ENCODE measurements around the gene KRT26. TPM values are rescaled to one million over a fixed set of nuclear protein-coding genes. Genes with fewer than 3 reads are reported as not detected.

Gene KRT26
- total RNA-seq = not detected in 2 replicates

GRCh38 chr17:40772101-40772500 lies at the start of gene KRT26:
TSS of gene KRT26 (minus strand) at chr17:40772201. CDS start at chr17:40772113, 88 bp downstream.
- Histone ChIP-seq H3K36me3 (ENCODE audit: control insufficient read depth, insufficient read depth, low read length) (no peaks in the 10 kb centered on the region), H3K27me3 (ENCODE audit: control insufficient read depth, insufficient read depth, low read length) (no peaks in the 10 kb centered on the region), H3K4me3 (ENCODE audit: low read depth, low read length) (no peak within 1 kb of the TSS)
- DNase-seq (ENCODE audit: low read depth) (no peak), FAIRE-seq (no peak)
- TF ChIP-seq CTCF (IDR thresholded peaks at IDR 0.05; ENCODE audit: insufficient read depth, low read length, severe bottlenecking) = no peak

GRCh38 chr17:40821536-40821935 lies 49.5 kb upstream of the KRT26 start:
- peaks cover 3% of the 10 kb centered on the region for H3K36me3 ChIP-seq (ENCODE audit: control insufficient read depth, insufficient read depth, low read length)
- no peak overlapping the region for H3K4me3 ChIP-seq (ENCODE audit: low read depth, low read length)

GRCh38 chr17:40820228-40820838 lies 48.3 kb upstream of the KRT26 start:
- FAIRE-seq = no peak
- no peak for TF ChIP-seq CTCF (IDR thresholded peaks at IDR 0.05; ENCODE audit: insufficient read depth, low read length, severe bottlenecking)
- H3K4me3 ChIP-seq (ENCODE audit: low read depth, low read length) = no peak overlapping the region

More at GRCh38 chr17:40821536-40821935, 49.5 kb upstream of the KRT26 start:
- no peak for TF ChIP-seq CTCF (IDR thresholded peaks at IDR 0.05; ENCODE audit: insufficient read depth, low read length, severe bottlenecking)
- FAIRE-seq (no peak), DNase-seq (ENCODE audit: low read depth) (no peak)
- no peaks in the 10 kb centered on the region for H3K27me3 ChIP-seq (ENCODE audit: control insufficient read depth, insufficient read depth, low read length)

GRCh38 chr17:40819528-40820125 lies 47.6 kb upstream of the KRT26 start:
- FAIRE-seq (no peak), DNase-seq (ENCODE audit: low read depth) (no peak)
- Histone ChIP-seq H3K36me3 (ENCODE audit: control insufficient read depth, insufficient read depth, low read length) (peaks cover 3% of the 10 kb centered on the region), H3K27me3 (ENCODE audit: control insufficient read depth, insufficient read depth, low read length) (no peaks in the 10 kb centered on the region), H3K4me3 (ENCODE audit: low read depth, low read length) (peak overlapping the region; percentile 60)
- no peak for TF ChIP-seq CTCF (IDR thresholded peaks at IDR 0.05; ENCODE audit: insufficient read depth, low read length, severe bottlenecking)

More at GRCh38 chr17:40820228-40820838, 48.3 kb upstream of the KRT26 start:
- H3K36me3 ChIP-seq (ENCODE audit: control insufficient read depth, insufficient read depth, low read length) = peaks cover 3% of the 10 kb centered on the region
- no peak for DNase-seq (ENCODE audit: low read depth)
- no peaks in the 10 kb centered on the region for H3K27me3 ChIP-seq (ENCODE audit: control insufficient read depth, insufficient read depth, low read length)

- DNase-seq (ENCODE audit: low read depth) (peak; percentile 33), FAIRE-seq (no peak)
- H3K36me3 ChIP-seq (ENCODE audit: control insufficient read depth, insufficient read depth, low read length) = peaks cover 3% of the 10 kb centered on the region
- peak overlapping the region; percentile 60 for H3K4me3 ChIP-seq (ENCODE audit: low read depth, low read length)
- no peak for TF ChIP-seq CTCF (IDR thresholded peaks at IDR 0.05; ENCODE audit: insufficient read depth, low read length, severe bottlenecking)
- H3K27me3 ChIP-seq (ENCODE audit: control insufficient read depth, insufficient read depth, low read length) = no peaks in the 10 kb centered on the region
Measured at GRCh38 chr17:40818733-40819527, 46.9 kb upstream of the KRT26 start.

All from bronchial epithelial cell (primary cell).